NCI-H2196 treated with DMSO at 0.1 percent for 48 hours (cell line): ENCODE results near the gene KRTDAP.

ENCODE experiments used
- DNase-seq: peaks from one replicate; lab custom pipeline; 2025; ENCODE audit not compliant: unreplicated experiment; lab: John Stamatoyannopoulos, UW

KRTDAP gene

GRCh38 chr19:35457173-35457572, 33.1 kb downstream of the KRTDAP start:
- DNase-seq = no peak

GRCh38 chr19:35455616-35456201, 34.6 kb downstream of the KRTDAP start:
- DNase-seq = no peak

- no peak for DNase-seq
Observed at GRCh38 chr19:35454663-35455062, 35.6 kb downstream of the KRTDAP start.

GRCh38 chr19:35451338-35452096, 38.7 kb downstream of the KRTDAP start:
- no peak for DNase-seq

GRCh38 chr19:35449359-35450043, 40.8 kb downstream of the KRTDAP start:
- DNase-seq = peak; percentile 30

GRCh38 chr19:35447606-35448469, 42.4 kb downstream of the KRTDAP start, which contains the start of gene FFAR2:
FFAR2 (plus strand) TSS chr19:35448257; CDS start chr19:35449715, 1,458 bp downstream.
- DNase-seq = no peak

- no peak for DNase-seq
Observed at GRCh38 chr19:35445826-35446593, 44.3 kb downstream of the KRTDAP start.

- DNase-seq = no peak
Observed at GRCh38 chr19:35444735-35445134, 45.5 kb downstream of the KRTDAP start.

GRCh38 chr19:35442091-35442490, 48.2 kb downstream of the KRTDAP start:
- DNase-seq = no peak

- no peak for DNase-seq
Observed at GRCh38 chr19:35439921-35440320, 50.3 kb downstream of the KRTDAP start.

GRCh38 chr19:35438527-35438926, 51.7 kb downstream of the KRTDAP start:
- no peak for DNase-seq

- DNase-seq = no peak
Observed at GRCh38 chr19:35438096-35438495, 52.2 kb downstream of the KRTDAP start.

- no peak for DNase-seq
Observed at GRCh38 chr19:35437406-35437951, 52.8 kb downstream of the KRTDAP start.
